ENCODE data around the gene MRPL32.

DNA sequence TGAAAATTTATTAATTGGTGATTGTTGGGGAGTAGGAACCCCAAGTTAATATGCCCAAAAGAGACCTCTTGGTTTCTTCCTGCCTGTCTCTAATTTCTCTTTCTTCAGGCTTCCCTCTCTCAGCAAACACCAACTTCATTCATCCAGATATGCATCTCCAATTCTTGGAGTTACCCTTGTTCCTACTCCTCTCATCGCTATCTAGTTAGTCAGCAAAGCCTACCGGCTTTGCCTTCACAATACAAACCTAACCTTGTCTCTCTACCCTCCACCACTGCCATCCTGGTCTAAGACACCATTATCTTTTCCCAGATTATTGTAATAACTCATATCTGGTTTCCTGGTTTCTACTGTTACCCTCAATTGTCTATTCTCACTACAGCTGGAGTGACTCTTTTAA lies 47.9 kb downstream of the MRPL32 start:
- no peak for TF ChIP-seq CTCF (IDR thresholded peaks at IDR 0.05)
- TF ChIP-seq POLR2A (IDR thresholded peaks at IDR 0.05), result no peak
- TF ChIP-seq EP300 (IDR thresholded peaks at IDR 0.05), result no peak
- TF ChIP-seq POLR2AphosphoS5 (IDR thresholded peaks at IDR 0.05), result no peak

Data from sigmoid colon (tissue), 4 donors.